Gastroesophageal sphincter (tissue), 3 donors: ENCODE measurements around the gene DMBX1.

Source experiments
- EP300 ChIP-seq: sonication (generic); formaldehyde crosslinking; IDR thresholded peaks from one replicate; pipeline ENCODE4 v1.6.1; 2017; ENCODE audit warnings: antibody characterized with exemption, mild to moderate bottlenecking
- POLR2A ChIP-seq, 2 donors: fragments of 450-650 bp; IDR thresholded peaks; one replicate each; pipeline ENCODE4 v1.6.1; 2017; ENCODE audit warnings: antibody characterized with exemption in 2 of 2, mild to moderate bottlenecking in 2 of 2, moderate library complexity in 1 of 2
- POLR2AphosphoS5 ChIP-seq: sonication (generic); formaldehyde crosslinking; IDR thresholded peaks from one replicate; pipeline ENCODE4 v1.6.1; 2017; ENCODE audit warnings: antibody characterized with exemption
- TF ChIP-seq, protein P1 (sequence below), 4 experiments: fragments of 200-600 bp in 2 of 4; fragments of 450-650 bp in 2 of 4; sonication (generic) in 1 of 4; IDR thresholded peaks; one replicate each; pipeline ENCODE4 v1.5.1; 2017 to 2019; ENCODE audit warnings: antibody characterized with exemption in 4 of 4, mild to moderate bottlenecking in 2 of 4, moderate library complexity in 2 of 4

DNA sequence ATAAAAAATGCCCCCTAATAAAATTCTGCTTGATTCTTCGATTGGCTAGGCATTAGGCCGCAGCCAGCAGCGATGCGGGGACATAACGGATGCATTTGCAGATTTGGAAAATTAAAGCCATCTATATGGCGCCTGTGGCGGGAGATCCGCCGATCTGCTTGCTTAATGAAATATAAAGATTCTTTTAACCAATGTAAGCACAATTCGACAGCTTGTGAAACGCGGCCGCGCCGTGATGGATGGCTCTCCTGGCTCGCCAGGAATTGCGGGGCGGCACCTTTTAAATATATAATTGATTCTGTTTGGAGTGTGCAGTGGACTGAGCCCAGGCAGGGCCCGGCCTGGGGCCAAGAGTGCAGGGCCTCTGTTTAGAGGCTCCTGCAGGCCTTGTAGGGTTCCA is 8.0 kb downstream of the DMBX1 start:
- TF ChIP-seq, protein P1, sequence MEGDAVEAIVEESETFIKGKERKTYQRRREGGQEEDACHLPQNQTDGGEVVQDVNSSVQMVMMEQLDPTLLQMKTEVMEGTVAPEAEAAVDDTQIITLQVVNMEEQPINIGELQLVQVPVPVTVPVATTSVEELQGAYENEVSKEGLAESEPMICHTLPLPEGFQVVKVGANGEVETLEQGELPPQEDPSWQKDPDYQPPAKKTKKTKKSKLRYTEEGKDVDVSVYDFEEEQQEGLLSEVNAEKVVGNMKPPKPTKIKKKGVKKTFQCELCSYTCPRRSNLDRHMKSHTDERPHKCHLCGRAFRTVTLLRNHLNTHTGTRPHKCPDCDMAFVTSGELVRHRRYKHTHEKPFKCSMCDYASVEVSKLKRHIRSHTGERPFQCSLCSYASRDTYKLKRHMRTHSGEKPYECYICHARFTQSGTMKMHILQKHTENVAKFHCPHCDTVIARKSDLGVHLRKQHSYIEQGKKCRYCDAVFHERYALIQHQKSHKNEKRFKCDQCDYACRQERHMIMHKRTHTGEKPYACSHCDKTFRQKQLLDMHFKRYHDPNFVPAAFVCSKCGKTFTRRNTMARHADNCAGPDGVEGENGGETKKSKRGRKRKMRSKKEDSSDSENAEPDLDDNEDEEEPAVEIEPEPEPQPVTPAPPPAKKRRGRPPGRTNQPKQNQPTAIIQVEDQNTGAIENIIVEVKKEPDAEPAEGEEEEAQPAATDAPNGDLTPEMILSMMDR (IDR thresholded peaks at IDR 0.05), result no peak
- TF ChIP-seq POLR2AphosphoS5 (no peak), POLR2A (IDR thresholded peaks at IDR 0.05) (no peak), EP300 (no peak)
